Fibroblast of skin of right quadriceps (primary cell): ENCODE results near the gene TPRG1L.

Source experiments
- DNase-seq: peaks from one replicate; pipeline ENCODE4 v3.0.0-alpha.2; 2013

The TPRG1L gene

DNA sequence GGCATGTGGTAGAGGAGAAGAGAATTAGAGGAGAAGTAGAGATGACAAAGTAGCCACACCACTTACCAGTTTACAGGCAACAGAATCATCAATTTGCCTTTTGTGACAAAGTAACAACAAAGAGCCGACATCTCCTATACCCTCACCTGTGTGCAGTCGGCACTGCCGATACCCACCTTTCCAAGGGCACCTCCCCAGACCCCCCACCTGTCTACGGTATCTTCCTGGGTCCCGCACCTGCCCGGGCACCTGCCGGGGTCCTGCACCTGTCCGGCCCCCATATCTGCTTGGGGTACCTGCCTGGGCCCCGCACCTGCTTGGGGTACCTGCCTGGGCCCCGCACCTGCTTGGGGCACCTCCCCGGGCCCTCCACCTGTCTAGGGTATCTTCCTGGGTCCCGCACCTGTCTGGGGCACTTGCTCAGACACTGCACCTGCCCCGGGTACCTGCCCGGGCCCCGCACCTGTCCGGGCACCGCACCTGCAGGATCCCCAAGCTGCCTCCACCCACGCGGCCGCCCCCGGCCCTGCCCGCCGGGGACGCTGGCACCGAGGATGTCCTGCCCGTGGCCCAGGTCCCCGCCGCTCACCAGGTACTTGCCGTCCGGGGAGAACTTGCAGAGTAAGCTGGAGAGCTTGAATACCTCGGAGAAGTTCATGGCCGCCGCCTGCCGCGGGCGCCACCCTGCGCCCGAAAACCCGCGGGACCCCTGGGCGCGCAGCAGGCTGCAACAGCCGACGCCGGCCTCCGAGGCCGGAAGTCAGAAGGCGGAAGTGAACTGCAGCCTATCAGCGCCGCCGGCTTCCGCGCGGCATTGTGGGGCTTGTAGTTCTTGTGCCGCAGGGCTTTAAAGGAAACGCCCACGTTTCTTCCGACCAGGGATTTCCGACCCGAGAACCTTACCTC, 24.8 kb downstream of the TPRG1L start, which contains the start of gene WRAP73:
Gene WRAP73 (minus strand): TSS at position 762 of the 906 bp plus-strand sequence. CDS start 104 bp downstream, at position 658.
- DNase-seq: peak; percentile 87

DNA sequence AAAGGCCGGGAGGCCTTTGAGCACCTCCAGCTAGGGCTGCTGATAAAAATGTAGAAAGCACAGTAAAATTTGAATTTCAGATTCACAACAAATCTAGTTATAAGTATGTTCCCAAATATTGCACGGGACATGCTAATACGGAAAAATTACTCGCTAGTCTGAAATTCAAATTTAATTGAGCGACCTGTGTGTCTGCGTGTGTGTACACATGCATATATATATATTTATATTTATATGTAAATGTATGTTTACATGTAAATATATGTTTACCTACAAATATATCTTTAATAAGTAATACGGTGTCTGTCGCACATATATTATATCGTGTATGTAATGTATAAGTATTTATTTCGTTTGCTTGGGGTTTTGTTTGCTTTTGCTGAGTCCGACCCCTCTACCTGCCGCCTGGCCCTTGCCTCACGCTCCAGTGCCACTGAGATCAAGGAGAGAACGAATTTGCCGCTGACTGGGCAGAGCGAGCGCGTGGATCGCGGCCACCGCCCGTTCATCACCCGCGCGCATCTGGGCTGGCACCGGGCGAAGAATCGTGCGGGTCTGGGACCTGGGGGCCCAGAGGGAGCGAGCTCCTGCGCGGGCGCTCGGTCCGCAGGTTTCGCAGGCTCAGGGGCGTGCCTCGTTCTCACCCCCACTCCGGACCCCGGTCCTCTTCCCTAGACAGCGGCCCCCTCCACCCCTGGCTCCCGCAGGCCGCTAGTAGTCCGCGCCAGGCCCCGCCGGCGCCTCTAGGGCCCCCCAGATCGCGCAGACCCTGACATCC, 25.6 kb downstream of the TPRG1L start:
- DNase-seq: no peak

DNA sequence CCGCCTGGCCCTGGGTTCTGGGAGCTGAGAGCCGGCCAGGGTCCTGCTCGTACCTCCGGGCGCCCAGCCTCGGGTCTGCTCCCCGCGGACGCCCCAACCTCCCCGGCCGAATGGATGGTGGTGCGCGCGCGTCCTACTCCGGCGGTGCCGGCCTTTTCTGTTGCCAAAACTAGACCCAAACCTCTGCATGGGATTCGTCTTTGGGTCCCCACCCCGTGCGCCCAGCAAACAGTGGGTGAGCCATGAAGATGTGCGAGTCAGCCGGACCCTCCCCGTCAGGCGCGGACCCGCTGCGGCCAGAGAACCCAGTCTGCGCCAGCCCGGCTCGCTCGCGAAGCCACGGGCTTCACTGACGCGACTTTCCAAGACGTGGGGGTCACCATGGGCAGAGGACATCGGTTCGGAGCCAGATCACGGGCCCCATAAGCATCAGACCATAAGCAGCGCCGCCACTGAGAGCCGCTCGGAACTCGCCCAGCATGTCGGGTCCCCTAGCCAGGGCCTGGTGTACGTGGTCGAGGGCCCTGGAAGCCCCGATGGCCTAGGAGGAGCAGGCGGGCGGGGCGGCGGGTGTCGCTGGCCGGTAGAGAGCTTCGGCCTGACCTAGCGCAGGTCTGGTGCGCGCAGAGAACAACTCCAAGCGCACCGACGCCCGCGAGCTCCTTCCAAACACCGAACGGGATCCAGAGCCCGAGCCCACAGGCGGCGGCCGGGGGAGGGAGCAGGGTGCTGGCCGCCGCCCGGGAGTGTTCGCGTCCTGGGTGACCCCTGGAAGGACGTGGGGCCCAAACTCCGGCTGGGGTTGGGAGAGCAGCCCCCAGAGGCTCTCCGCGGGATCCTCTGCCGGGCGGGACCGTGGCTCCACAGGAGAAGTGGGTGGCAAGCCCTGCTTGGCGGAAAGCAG, 26.5 kb downstream of the TPRG1L start:
- no peak for DNase-seq

DNA sequence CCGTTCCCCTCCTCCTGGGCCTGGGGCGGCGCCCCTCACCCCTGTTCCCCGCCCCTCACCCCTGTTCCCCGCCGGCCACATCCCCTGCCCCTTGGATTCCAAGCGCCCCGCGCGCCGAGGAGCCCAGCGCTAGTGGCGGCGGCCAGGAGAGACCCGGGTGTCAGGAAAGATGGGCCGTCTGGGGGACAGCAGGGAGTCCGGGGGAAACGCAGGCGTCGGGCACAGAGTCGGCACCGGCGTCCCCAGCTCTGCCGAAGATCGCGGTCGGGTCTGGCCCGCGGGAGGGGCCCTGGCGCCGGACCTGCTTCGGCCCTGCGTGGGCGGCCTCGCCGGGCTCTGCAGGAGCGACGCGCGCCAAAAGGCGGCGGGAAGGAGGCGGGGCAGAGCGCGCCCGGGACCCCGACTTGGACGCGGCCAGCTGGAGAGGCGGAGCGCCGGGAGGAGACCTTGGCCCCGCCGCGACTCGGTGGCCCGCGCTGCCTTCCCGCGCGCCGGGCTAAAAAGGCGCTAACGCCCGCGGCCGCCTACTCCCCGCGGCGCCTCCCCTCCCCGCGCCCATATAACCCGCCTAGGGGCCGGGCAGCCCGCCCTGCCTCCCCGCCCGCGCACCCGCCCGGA, 27.2 kb downstream of the TPRG1L start, which contains the start of gene TP73:
Gene TP73 (plus strand): TSS at position 587 of the 618 bp plus-strand sequence. CDS start 29,850 bp downstream, outside the sequence.
- no peak for DNase-seq

DNA sequence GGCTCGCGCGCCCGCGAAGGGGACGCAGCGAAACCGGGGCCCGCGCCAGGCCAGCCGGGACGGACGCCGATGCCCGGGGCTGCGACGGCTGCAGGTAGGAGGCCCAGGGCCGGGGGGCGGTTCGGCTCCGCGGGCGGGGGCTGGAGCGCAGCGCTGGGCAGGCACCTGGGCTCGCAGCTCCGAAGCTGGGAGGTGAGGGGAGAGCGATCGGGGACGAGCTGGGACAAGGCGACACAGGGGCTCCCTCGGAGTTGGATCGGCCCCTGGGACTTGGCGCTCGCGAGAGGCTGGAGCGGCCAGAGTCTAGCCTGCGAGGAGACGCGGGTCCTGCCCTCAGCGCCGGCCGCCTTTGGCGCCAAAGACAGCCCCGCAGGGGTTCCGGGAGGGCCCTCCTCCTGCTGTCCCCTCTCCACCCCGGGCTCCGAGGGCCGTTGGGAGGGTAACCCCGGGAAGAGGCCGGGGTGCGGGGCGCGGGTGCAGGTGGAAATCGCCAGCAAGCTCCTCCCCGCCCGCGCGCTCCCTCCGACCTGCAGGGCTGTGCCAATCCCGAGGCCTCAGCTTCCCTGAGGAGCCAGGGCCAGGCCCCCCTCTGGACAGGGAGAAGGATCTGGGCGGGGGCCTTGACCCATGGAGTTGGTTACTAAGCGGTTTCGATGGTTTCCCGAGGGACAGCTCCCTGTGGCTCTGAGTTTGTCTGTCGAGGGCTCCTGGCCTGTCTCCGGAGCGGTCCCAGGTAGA, 27.9 kb downstream of the TPRG1L start:
- no peak for DNase-seq

DNA sequence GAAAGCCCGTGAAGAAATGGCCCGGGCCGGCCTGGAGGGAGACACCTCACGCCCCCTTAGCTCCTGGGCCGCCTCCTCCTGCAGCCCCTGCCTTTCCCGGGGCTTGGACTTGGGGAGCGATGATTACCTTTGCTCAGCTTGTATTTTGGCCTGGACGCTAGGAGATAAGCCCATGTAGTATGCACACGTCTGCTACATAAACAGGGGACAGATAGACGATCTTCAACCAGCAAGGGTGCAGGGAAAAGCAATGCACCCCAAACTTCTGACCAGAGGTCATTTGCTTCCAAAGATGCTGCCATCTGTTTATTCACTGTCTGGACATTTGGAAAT, 28.4 kb downstream of the TPRG1L start:
- DNase-seq: no peak

DNA sequence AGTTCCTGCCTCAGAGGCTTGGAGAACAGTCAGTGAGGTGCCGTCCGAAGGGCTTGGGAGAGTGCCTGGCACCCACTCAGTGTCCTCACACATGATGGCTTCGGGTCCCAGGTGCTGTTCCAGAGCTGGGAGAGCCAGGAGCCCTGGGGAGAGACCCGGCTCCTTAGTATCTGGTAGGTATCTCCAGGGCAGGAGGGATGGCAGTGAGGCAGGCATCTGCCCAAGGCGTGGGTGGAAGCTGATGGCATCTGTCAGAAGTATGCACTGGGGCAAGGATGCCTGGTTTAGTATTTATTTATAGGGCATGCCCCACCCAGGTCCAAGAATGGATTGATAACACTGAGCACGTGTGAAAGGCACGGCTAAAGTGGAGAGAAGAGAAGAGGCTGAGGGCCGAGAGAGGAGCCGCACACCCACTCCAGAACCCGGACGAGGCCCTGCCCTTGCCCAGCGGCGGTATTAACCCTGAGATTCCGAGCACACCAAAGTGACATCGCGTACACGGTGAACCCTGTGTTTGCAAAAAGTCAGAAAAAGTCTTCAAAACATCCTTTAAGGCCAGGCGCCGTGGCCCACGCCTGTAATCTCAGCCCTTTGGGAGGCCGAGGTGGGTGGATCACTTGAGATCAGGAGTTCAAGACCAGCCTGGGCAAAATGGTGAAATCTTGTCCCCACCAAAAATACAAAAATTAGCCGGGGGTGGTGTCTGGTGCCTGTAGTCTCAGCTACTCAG, 29.9 kb downstream of the TPRG1L start:
- no peak for DNase-seq

DNA sequence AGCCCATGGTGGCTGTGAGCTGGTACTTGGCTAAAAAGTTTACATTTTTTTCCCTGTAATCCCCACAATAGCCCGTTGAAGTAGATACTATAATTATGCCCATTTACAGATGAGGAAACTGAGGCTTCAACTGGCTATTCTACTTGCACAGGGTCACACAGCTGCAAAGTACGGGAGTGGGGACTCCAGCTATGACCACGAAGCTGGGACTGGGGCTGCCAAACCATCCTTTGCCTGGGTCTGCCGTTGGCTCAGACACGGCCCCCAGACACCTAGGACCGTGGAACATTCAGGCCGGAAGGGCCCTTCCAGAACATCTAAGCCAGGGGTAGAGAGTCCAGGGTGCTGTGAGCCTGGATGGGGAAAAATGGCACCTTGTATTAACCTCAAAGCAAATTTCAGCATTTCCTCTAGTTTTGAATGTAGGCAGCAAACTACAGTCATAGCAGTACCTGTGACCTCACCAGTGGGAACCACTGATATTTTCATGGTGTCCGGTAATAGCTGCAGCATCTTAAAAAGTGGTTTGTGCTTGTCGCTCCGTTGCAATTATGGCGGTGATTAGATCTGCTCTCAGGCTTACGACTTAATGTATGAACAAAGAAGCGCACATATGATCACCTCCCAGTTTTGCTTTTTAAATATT, 31.8 kb downstream of the TPRG1L start:
- no peak for DNase-seq

DNA sequence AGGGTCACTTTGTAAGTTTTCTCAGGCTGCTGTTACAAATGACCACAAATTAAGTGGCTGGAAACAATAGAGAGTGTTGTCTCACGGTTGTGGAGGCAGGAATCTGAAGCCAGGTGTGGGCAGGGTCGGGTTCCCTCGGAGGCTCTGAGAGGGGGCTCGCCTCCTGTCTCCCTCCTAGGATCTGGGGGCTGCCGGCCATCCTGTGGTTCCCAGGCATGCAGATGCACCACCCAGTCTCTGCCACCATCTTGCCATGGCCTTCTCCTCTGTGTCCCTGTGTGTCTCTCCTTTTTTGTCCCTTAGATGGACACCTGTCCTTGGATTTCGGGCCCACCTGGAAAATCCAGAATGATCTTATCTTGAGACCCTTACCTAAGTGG, 32.3 kb downstream of the TPRG1L start:
- DNase-seq: no peak

DNA sequence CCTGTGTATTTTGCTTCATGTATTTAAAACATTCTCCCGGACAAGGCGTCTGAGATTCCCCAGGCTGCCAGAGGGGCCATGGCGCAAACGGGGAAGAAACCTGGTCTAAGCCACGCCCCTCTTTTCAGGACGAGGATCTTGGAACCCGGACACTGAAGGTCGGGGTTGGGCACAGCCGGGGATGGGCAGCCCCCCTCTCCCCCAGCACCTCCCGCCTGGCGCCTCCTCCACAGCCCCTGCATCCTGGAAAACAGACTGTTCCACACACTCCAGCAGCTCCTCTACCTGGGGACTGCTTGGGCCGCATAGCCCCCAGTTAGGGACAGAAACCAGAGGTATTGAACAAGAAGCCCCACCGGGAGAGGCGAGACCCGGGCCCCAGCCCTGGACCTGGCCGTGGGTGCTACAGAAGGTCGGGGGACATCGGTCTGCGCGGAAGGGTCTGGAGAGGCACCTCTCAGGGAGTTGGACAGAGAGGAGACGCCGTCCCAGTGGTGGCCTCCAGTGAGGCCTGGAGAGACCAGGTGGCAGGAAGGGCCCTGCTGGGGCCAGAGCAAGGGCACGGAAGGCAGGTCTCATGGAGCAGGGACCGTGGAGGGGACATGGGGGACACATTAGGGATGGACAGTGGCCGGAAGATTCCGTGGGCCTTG, 32.9 kb downstream of the TPRG1L start:
- DNase-seq: no peak

DNA sequence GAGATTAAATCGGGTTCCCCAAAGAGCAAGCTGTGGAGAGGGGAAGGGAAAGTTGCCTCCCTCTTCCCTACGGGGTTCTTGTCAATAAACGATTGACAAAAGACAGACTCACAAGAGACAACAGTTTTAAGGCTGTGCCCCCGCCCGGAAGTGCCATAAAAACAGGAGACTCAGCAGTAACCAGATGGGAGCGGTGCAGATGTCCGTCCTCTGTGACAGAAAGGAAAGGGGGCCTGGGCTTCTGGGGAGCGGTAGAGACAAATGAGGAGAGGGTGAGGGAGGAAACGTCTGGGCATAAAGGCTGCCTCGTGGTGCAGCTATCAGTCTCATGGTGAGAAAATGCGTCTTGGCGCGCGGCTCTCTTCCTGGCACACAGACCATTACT, 33.4 kb downstream of the TPRG1L start:
- no peak for DNase-seq

DNA sequence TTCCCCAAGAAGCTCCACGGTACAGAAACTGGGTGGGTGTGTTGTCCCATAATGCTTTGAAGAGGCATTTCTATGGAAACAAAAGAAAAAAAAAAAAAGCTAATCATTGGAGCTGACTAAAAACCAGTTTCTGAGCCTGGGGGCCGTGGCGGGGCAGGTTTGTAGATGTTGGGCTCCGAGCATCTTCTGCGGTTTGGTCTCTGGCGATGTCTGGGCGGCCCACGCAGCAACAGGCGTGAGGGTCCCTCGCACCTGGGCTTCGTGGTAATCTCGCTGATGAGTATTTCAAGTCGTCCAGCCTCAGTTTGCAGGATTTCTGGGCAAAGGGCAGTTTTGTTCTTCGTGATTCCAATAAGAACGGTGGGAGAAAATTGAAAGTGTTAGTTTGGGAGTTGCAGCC, 34.3 kb downstream of the TPRG1L start:
- DNase-seq: no peak

DNA sequence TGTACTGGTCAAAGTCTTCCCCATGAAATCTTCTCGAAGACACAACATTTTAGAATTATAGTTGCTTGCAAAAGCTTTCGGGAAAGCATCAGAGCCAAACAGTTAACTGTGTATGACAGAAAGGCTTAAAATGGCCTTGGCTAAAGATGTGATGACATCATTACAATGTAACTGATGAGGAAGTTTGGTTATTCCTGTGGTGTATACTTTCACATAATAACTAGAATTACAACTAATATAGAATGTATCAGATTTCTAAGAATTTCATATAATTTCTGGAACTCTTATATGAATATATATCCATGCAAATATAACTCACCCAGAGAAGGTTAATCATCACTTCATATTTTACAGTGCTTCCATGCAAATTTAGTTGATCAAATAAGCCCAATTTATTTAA, 35.9 kb downstream of the TPRG1L start:
- no peak for DNase-seq

DNA sequence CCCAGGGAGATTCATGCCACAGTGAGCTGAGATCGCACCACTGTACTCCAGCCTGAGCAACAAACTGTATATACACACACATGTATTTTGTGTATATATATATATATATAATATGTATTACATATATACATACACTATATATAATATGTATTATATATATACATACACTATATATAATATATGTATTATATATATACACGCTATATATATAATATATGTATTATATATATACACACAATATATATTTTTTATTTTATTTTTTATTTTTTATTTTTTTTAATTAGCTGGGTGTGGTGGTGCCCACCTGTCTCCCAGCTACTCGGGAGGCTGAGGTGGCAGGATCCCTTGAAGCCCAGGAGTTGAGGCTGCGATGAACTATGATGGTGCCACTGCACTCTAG, 36.8 kb downstream of the TPRG1L start:
- no peak for DNase-seq

DNA sequence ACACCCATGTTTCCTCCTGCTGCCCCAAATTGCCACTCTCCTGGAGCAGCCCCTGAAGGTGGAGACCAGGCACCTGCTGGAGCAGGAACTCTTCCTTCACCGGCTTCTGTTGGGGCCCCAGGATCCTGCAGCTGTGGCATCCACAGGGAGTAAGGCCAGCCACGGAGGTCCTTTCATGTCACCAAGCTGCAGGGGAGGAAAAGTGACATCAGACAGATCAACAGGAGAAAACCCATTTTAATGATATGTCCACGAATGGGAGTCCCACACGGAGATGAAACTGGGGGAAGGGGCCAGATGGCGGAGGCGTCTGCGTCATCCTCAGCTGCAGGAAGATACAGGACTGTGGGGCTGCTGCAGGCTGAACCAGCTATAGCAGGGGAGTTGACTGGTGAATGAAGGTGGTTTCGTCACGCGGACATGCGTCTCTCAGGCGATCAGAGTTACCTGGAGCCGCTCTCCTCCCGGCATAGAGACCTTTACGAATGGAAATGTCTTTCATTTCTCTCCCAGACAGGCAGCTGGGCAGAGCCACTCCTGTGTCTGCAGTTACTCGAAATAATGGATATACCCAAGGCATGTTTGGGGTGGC, 37.4 kb downstream of the TPRG1L start:
- no peak for DNase-seq

DNA sequence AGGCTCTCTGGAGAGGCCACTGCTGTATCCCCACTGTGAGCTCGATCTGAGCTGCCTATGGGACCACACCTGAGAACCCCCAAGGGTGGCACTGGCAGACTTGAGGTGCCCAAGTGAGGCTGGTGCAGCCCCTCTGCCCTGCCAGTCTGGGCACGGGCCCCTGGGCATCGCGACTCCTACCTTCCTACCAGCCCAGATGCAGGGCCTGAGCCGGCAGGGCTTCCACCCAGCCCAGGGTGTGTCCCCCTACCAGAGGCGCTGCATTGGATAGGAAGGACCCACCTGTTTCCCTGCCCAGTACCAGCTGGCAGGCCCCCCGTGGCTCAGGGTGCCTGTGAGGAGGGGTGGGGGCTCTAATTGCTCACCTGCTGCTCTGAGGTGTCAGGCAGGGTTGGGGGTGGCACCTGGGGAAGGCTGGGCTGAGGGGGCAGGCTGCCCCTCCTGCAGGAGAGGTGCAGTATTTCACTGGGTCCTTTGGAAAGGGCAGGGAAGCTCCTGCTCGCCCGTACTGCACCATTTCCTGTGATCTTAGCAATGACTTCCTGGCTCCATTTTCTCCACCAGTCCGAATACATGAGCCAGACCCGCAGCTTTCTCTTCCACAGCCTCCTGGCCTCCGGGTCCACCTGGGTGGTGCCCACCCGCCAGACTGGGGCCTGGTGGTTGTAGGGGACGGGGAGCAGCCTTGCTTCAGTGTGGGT, 39.3 kb downstream of the TPRG1L start:
- no peak for DNase-seq

DNA sequence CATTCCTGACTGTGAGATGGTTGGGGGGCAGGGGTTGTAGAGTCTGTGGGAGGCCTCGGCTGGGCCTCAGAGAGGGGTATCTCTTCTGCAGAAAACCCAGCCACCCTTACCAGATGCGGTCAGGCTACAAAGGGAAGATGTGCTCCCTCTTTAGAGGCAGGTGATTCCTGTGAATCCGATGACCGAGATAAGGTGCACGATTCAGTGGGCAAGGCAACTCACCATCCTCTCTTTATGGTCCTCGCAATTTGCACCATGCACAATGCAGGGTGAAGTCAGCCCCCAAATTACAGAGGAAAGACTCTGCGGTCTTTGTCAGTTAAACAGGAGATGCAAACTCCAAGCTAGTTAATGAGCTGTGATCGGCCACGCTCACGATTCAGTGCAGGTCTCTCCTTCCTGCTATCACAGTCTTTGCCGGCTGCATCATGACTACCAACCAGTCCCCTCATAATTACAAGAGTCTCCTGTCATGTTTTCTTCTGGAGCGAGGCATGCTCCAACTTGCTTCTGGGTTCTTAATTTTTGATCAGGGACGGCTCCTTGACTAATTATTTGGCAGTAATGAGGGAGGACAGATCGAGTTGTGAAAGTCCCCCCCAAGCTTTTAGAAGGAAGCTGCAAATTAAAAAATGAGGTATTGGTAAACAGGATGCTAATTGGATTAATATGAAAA, 40.0 kb downstream of the TPRG1L start:
- no peak for DNase-seq

DNA sequence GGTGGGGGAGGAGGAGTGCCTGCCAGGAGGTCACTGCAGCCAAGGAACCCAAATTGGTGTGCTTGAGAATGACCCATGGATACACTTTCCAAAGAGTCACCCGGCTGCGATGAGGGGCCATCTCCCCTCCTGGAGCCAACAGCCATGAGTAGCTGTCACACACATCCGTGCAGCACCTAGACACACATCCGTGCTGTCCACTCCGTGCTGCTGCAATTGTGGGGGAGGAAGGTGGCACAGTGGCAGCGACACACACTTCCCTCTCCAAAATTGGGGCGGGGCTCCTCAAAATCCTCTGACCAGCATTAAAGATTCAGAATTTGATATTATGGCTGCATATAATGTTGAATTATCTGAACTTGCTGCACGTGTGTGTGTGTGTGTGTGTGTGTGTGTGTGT, 43.3 kb downstream of the TPRG1L start:
- DNase-seq: no peak
